Fibroblast of villous mesenchyme (primary cell): ENCODE results near the gene FAN1. TPM values are rescaled to one million over a fixed set of nuclear protein-coding genes. Genes with fewer than 3 reads are reported as not detected.

Source experiments
- DNase-seq: peaks from one replicate; pipeline ENCODE4 v3.0.0-alpha.2; 2010; ENCODE audit warnings: low read depth
- H3K4me3 ChIP-seq: 2 replicates; pipeline ENCODE4 v1.5.1; 2011; ENCODE audit warnings: low read depth, mild to moderate bottlenecking, low read length
- CTCF ChIP-seq: IDR thresholded peaks from 2 replicates; pipeline ENCODE4 v1.5.1; 2012; ENCODE audit warnings: low read depth, mild to moderate bottlenecking, low read length; ENCODE audit not compliant: insufficient read depth
- total RNA-seq: library from RNA; depleted of rRNA; stranded (reverse); fragments of >200 nt; gene quantifications from 2 replicates; pipeline ENCODE4 v1.2.3, GENCODE V29; 2012

FAN1 gene
- 12.9 and 19.9 TPM in 2 replicates for total RNA-seq

GRCh38 chr15:30903497-30904187 lies at the start of gene FAN1:
Gene FAN1, plus strand, starts transcription at chr15:30903915. Its CDS starts 749 bp downstream, at chr15:30904664.
- TF ChIP-seq CTCF, result no peak
- peak within 1 kb of the TSS; percentile 83 for H3K4me3 ChIP-seq
- peak; percentile 86 for DNase-seq

GRCh38 chr15:30859091-30859874 lies 44.4 kb upstream of the FAN1 start:
- peak; percentile 77 for TF ChIP-seq CTCF
- H3K4me3 ChIP-seq, result no peak overlapping the region
- peak; percentile 36 for DNase-seq

GRCh38 chr15:30865257-30865656 lies 38.5 kb upstream of the FAN1 start:
- H3K4me3 ChIP-seq, result no peak overlapping the region
- no peak for DNase-seq
- TF ChIP-seq CTCF, result no peak

GRCh38 chr15:30870681-30871080 lies 33.0 kb upstream of the FAN1 start:
- no peak for TF ChIP-seq CTCF
- no peak overlapping the region for H3K4me3 ChIP-seq
- DNase-seq, result no peak

- TF ChIP-seq CTCF, result no peak
- no peak overlapping the region for H3K4me3 ChIP-seq
- no peak for DNase-seq
Observed at GRCh38 chr15:30872341-30872748, 31.4 kb upstream of the FAN1 start.

GRCh38 chr15:30877070-30877469 lies 26.6 kb upstream of the FAN1 start:
- no peak for TF ChIP-seq CTCF
- no peak overlapping the region for H3K4me3 ChIP-seq
- DNase-seq, result no peak
